Gastrocnemius medialis (tissue), 4 donors: Measurements from ENCODE around the gene OR2J2.

Source experiments
- CTCF ChIP-seq, 5 experiments: fragments of 450-650 bp in 3 of 5; fragments of 200-600 bp in 2 of 5; sonication (generic) in 2 of 5; IDR thresholded peaks in 4 of 5; conservative IDR thresholded peaks in 1 of 5; 1 replicate in 4 of 5; 2 replicates in 1 of 5; pipeline ENCODE4 v1.5.1; 2016 to 2019; ENCODE audit warnings: antibody characterized with exemption in 5 of 5, mild to moderate bottlenecking in 3 of 5, moderate library complexity in 3 of 5
- POLR2A ChIP-seq, 2 donors: fragments of 450-650 bp; IDR thresholded peaks; one replicate each; pipeline ENCODE4 v1.6.1; 2017; ENCODE audit warnings: antibody characterized with exemption in 2 of 2, mild to moderate bottlenecking in 2 of 2, moderate library complexity in 2 of 2

GRCh38 chr6:29137724-29138123 is 33.0 kb upstream of the OR2J2 start:
- no peak for TF ChIP-seq CTCF (IDR thresholded peaks at IDR 0.05 in 4 of 5, conservative IDR thresholded peaks at IDR 0.05 in 1 of 5)
- TF ChIP-seq POLR2A (IDR thresholded peaks at IDR 0.05) = no peak
